Keratinocyte (primary cell): ENCODE results near the gene RGS17.

ENCODE experiments used
- EZH2 ChIP-seq: IDR thresholded peaks from one replicate; pipeline ENCODE4 v1.6.1; 2012; ENCODE audit warnings: inconsistent platforms, mild to moderate bottlenecking, low read length, moderate library complexity
- TF ChIP-seq, protein P1 (sequence below), 3 experiments: IDR thresholded peaks in 1 of 3; conservative IDR thresholded peaks in 1 of 3; optimal IDR thresholded peaks in 1 of 3; 2 replicates in 2 of 3; 3 replicates in 1 of 3; pipeline versions ENCODE3 to v1.5.1; 2011; ENCODE audit warnings: low read length in 3 of 3, mild to moderate bottlenecking in 3 of 3, moderate library complexity in 2 of 3, control low read depth in 1 of 3, inconsistent platforms in 1 of 3; ENCODE audit not compliant: insufficient read depth in 2 of 3; ENCODE audit errors: extremely low read depth in 1 of 3

- TF ChIP-seq, protein P1, sequence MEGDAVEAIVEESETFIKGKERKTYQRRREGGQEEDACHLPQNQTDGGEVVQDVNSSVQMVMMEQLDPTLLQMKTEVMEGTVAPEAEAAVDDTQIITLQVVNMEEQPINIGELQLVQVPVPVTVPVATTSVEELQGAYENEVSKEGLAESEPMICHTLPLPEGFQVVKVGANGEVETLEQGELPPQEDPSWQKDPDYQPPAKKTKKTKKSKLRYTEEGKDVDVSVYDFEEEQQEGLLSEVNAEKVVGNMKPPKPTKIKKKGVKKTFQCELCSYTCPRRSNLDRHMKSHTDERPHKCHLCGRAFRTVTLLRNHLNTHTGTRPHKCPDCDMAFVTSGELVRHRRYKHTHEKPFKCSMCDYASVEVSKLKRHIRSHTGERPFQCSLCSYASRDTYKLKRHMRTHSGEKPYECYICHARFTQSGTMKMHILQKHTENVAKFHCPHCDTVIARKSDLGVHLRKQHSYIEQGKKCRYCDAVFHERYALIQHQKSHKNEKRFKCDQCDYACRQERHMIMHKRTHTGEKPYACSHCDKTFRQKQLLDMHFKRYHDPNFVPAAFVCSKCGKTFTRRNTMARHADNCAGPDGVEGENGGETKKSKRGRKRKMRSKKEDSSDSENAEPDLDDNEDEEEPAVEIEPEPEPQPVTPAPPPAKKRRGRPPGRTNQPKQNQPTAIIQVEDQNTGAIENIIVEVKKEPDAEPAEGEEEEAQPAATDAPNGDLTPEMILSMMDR (optimal IDR thresholded peaks at IDR 0.05 in 1 of 3, IDR thresholded peaks at IDR 0.05 in 1 of 3, conservative IDR thresholded peaks at IDR 0.05 in 1 of 3; ENCODE audit: extremely low read depth in 1 of 3, insufficient read depth in 2 of 3, low read length in 3 of 3) = no peak
- TF ChIP-seq EZH2 = no peak
Observed at GRCh38 chr6:153028963-153029362, 102.1 kb downstream of the RGS17 start.
